ENCODE measurements around the gene CAPN10.

GRCh38 chr2:240564561-240565332 lies 21.8 kb upstream of the CAPN10 start:
- no peak for TF ChIP-seq EZH2 (IDR thresholded peaks at IDR 0.05; ENCODE audit: insufficient read depth, poor library complexity, severe bottlenecking)
- no peak for TF ChIP-seq EZH2phosphoT487 (IDR thresholded peaks at IDR 0.05; ENCODE audit: insufficient read depth, low read depth)

All from GM23248 (cell line).